GM12872 (cell line): ENCODE measurements around the gene KCND3.
A peak's percentile ranks its signal among the peaks of the same experiment; 100 is the strongest.

ENCODE experiments used
- TF ChIP-seq, protein P1 (sequence below): IDR thresholded peaks from 3 replicates; pipeline ENCODE4 v1.5.1; 2011; ENCODE audit warnings: low read depth, mild to moderate bottlenecking, low read length, moderate library complexity; ENCODE audit not compliant: insufficient read depth

KCND3 gene

DNA sequence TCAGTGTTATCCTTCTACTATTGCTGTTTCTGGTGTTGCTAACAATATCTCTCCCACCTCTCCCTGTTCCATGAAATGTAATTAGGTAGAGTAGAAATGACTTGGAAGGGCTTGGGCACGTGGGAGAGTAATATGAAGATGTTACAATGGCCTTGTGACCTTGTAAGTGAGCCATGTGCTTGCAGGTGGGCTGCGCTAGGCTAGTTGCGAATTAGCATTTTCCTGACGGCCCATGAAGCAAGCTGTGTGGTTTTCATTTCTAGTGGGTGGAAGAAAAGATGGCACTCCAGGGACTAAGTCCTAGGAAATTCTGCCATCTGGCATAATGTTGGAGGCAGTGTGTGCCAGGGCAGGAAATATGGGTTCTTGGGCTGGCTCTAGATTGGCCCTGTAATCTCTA lies 241.5 kb downstream of the KCND3 start:
- TF ChIP-seq, protein P1, sequence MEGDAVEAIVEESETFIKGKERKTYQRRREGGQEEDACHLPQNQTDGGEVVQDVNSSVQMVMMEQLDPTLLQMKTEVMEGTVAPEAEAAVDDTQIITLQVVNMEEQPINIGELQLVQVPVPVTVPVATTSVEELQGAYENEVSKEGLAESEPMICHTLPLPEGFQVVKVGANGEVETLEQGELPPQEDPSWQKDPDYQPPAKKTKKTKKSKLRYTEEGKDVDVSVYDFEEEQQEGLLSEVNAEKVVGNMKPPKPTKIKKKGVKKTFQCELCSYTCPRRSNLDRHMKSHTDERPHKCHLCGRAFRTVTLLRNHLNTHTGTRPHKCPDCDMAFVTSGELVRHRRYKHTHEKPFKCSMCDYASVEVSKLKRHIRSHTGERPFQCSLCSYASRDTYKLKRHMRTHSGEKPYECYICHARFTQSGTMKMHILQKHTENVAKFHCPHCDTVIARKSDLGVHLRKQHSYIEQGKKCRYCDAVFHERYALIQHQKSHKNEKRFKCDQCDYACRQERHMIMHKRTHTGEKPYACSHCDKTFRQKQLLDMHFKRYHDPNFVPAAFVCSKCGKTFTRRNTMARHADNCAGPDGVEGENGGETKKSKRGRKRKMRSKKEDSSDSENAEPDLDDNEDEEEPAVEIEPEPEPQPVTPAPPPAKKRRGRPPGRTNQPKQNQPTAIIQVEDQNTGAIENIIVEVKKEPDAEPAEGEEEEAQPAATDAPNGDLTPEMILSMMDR = no peak

DNA sequence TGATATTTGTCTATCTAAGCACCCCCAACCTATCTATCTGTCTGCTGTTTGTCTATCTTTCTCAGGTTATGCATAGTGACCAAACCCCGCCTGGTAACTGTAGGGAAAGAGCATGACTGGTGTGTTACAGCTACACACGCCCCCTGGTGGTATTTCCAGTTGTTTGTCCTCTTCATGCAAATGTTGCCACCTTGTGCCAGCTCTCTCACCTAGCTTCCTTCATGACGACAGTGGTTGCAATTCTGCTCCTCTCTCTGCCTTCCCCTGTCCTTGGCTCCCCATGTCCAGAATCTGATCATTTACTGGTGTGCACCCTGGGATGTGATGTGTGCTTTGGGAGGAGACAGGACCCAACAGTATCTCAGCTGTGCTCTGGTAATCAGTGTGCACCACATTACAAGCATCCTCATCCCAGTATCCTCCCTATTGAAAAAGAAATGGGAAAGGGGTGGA lies 242.2 kb downstream of the KCND3 start:
- TF ChIP-seq, protein P1 = peak; percentile 94

DNA sequence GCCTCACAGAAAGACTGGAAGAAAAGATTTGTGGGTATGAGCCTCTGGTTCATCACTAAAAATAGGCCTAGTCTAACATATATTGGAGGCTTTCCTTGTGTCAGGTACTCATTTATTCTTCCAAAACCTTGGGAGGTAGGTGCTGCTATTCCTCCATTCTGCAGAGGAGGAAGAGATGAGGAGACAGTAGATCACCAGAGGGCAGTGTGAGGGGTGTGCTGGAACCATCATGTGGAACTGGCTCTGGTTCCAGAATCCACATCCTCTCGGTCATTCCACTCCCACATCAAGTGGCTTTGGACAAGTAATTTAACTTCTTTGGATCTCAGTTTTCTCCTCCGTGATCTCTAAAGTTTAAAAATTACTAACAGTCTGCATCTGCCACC lies 242.9 kb downstream of the KCND3 start:
- TF ChIP-seq, protein P1 = no peak

DNA sequence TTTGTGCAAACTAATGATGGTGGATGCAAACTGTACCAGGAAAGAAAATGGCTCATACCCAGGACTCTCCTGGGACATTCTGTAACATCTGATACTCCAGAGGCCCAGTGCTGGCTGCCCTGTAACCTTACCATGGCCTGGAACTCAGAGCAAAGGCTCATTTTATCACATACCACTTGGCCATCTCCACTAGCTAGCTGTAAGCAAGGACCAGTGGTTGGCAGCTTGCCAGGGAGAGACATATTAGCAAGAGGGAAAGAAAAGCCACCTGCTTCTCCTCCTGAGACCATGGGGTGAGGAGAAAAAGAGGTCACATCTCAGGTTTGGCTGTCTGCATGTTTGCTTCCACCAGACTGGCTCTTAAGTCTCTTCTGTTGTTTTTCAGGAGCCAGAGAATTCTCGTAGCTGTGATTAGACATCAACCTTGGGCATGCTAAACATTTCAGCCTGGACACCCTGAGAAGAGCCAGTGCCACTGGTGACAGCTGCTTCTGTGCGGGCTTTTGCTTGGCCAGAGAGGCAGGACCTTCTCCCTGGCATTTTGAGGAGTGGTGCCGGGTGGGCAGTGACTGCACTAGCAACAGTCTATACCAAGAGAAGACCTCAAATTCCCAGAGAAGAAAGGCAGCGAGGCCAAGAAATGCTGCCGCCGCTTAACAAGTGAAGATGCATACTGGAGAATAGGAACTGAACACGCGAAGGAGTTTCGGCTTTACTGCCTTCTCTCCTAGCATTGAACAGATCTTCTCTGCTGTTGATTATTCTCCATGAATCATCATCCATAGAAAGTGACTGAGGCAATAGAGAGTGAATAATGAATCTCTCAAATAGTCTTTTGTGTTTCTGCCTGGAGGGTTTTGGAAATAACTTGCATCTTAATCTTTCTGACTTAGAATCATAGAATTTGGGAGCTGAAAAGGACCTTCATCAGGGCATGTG lies 243.5 kb downstream of the KCND3 start:
- TF ChIP-seq, protein P1 = no peak

DNA sequence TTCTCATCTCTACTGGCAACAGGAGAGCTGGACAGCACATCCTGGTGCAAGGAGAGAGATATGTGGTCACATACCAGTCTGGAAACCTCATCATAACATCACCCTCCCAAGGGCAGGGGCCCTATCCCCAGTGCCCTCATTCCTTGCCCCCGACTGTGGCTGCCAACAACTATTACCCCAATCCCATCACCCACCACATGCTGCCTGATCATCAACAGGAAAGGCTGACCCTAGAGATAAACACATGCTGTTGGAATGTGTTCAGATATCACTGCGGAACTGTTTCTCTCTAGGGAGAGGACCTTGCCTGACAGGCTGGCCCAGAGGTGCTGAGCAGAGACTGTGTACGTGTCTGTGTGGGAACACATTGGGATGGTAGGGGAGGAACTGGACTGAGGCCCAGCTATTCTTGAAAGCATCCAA lies 245.8 kb downstream of the KCND3 start:
- TF ChIP-seq, protein P1 = no peak

DNA sequence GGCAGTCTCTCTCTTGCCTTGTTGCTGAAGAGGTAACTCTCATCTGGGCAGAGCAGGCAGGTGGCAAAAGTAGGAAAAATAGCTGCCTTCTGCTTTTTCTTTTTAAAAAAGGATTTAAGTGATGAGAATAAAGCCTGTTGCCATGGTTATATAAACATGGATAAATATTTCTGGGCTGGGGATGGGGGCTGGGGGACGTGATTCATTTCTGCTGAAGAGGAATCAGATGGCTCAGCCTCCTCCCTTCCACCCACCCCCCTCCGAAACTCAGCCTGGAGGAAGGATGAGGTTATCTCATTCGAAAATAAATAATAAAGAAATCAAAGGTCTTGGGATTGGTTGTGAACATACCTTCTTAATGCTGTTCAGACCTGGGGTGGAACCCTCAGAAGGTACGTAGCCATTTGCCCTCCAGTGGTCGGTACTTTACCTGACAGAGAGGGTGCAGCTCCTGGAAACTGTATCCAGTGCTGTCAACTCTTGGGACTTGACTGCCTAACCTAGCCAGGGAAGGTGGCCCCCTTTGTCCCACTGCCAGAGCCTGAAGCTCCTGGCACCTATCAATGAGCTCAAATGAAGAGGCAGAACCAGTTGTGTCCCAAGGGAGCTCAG lies 246.4 kb downstream of the KCND3 start:
- TF ChIP-seq, protein P1 = no peak

DNA sequence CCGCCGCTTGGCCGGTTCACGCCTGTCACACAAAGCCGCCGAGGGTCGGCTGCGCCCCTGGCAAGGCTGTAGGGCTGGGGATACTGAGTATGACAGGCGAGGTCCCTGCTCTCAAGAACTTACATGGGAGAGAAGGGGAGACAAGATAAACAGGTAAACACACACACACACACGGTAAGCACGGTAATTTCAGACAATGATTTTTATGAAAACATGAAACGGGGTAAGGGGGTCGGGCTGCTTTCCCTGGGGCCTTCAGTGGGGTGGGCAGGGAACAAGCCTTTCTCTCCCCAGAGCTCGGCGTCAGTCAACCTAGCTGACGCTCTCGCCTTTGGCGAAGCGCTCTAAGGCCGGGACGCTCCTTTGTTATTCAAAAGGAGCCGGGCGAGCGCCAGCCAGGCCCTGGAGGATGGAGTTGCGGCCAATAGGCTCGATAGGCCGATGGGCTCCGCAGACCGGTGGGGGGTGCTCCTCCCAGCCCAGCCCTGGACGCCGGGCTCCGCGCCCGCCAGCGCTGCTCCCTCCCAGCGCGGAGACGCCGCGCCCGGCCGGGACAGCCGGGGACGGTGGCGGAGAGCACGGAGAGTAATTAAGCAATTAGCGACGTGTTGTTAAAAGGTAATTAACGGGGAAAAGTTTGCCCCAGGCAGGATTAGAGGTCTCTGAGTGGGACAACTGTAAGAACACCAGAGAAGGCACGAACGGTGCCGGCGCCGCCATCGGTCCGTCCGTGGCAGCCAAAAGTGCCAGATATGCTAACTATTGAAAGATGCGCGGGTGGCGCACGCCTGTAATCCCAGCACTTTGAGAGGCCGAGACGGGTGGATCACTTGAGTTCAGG lies 249.3 kb downstream of the KCND3 start:
- TF ChIP-seq, protein P1 = 0 out of 3 replicates have a peak, but pooled peaks have one; percentile 0
